HG02623 (cell line): Measurements from ENCODE around the gene LIN28A.

Experiments
- ATAC-seq: cut with Tn5 transposase; IDR thresholded peaks from one replicate; pipeline ENCODE4 v1.9.1; 2021; ENCODE audit warnings: moderate library complexity; ENCODE audit not compliant: unreplicated experiment

LIN28A gene

GRCh38 chr1:26477446-26478152 lies 67.0 kb downstream of the LIN28A start:
- no peak for ATAC-seq

GRCh38 chr1:26478159-26478558 lies 67.5 kb downstream of the LIN28A start:
- no peak for ATAC-seq

- no peak for ATAC-seq
Observed at GRCh38 chr1:26478988-26479387, 68.4 kb downstream of the LIN28A start.
